HG03442 (cell line): ENCODE measurements around the gene TRIO.
"Not testable (repeated sequence)": the region's sequence is repeated elsewhere in the genome, so short reads cannot be mapped to it uniquely, and the experiment has no call there.

ENCODE experiments used
- ATAC-seq: cut with Tn5 transposase; IDR thresholded peaks from one replicate; pipeline ENCODE4 v1.9.1; 2021; ENCODE audit warnings: mild to moderate bottlenecking, moderate library complexity; ENCODE audit not compliant: unreplicated experiment

Gene TRIO

DNA sequence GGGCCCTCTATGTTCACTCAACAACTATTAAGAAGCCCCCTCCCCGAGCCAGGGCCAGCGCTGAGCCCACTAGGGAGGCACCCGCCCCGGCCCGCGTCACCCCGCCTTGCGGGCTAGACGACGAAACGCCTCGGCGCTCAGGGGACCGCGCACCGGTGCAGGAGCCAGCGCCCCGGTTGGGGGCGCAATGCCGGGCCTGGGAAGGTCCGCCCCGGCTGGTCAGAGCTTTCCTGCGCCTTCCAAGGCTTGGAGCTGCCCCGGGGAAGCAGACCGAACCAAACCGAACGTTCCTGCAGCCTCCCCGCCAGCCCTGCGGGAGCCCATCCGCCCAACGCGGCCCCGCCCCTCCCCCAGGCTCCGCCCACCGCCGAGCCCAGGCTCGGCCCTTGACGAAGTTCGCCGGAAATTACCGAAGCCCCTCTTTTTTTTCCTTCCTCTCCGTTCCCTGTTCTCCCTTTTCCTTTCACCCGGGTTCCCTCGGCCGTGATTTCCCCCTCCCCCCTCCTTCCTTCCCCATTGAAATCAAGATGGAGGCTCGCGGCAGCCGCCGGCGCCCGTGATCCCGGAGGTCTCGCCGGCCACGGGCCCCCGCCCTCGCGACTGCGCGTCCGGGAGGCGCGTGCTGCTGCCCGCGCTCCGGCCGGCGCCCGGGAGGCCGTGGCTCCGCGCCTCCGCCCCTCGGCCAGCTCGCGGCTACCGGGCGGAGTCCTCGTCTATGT is at the start of gene TRIO:
Gene TRIO, plus strand, starts transcription at position 516 of the 719 bp plus-strand sequence. CDS start 384 bp downstream, outside the sequence.
- ATAC-seq, result peak; percentile 36

DNA sequence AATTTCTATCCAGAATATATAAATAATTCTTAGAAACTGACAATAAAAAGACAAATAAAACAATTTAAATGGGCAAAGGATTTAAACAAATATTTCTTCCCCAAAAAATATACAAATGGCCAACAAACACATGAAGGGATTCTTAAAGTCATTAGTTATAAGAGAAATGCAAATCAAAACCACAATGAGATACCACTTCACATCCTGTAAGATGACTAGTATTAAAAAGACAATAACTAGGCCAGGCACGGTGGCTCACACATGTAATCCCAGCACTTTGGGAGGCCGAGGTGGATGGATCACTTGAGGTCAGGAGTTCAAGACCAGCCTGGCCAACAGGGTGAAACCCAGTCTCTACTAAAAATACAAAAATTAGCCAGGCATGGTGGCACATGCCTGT is 45.8 kb upstream of the TRIO start:
- ATAC-seq, result not testable (repeated sequence)

DNA sequence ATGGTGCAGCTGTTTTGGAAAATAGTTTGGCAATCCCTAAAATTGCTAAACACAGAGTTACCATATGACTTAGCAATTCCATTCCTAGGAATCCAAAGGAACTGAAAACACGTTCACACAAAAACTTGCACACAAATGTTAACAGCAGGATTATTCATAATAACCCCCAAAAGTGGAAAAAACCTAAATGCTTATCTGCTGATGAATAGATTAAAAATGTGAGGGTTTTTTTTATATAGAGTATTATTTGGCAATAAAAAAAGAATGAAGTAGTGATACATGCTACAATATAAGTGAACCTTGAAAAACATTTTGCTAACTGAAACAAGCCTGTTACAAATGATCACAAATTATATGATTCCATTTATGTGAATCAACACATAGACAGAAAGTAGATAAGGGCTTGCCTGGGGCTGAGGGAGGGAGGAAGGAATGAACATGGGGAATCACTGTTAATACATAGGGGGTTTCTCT is 45.1 kb upstream of the TRIO start:
- ATAC-seq, result no peak

- no peak for ATAC-seq
Observed at GRCh38 chr5:14100281-14100680, 42.9 kb upstream of the TRIO start.

DNA sequence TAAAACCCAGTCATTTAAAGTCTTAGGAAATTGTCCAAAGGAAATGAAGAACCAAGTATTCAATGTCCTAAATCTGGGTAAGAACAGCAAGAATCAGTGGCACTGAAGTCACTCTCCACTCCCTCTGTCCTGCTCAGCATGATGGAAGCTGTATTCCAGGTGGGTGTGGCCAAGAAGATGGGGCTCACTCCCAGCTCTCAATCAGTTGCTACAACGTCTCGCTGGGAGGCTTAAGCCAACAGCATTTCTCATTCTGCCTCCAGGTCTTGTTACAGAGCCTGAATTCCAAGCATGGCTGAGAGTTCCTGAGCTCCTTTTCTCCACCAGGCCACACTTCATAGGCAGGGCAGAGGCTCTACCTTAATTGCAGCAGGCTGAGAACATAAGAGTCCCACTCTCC is 41.2 kb upstream of the TRIO start:
- no peak for ATAC-seq

DNA sequence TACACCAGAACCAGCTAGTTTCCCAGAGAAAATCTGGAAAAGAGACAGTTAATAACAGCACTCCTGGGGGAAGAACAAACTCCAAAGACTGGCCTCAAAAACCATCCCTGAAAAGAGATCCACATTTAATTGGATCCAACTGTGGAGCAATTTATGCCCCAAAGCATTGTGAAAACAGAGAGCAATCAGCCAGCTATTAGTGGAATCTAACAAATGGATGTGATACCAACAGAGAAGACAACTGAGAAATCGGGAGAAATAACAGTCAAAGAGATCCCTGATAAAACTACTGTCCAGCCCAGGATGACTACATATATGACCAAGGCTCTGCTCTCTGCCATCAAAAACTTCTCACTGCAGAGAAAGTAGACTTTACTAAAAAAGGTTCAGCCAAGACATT is 40.5 kb upstream of the TRIO start:
- no peak for ATAC-seq

GRCh38 chr5:14105718-14106410 is 37.3 kb upstream of the TRIO start:
- ATAC-seq, result no peak

- ATAC-seq, result no peak
Observed at GRCh38 chr5:14107536-14107935, 35.6 kb upstream of the TRIO start.

DNA sequence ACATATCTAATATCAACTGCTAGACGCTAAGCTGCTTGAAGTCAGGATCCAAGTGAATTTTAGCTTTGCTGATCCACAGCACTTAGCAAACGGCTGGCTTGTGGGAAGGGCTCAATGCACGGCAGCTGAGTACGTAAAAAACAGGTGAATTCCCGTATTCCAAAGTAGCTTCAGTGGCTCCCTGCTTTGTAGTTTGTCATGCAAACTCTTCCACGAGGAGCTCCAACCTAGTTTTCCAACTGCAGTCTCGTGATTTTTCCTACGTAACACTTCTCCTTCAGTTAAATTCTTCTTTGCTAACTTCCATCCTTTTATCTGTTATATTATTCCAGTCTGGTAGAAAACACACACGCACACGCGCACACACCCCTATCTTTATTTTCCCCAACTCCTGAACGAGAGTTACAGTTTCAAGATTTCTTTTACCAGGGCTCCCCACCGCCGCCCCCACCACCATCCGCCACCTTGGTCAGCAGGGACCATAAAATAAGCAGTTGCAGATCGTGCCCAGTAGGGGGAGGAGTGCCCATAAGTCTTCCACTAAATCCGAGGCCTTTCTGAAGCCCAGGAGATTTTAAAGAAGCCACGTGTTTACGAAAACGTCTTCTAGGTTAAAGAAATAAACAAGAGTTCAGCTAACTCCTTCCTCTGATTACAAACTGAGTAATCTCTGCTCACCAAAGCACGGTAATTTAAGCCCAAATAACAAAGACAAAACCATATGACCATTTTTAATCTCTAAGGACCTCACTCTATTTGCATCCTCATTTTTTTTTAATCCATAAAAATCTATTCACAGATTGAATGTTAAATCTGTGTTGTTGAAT is 34.8 kb upstream of the TRIO start:
- ATAC-seq, result peak; percentile 71

DNA sequence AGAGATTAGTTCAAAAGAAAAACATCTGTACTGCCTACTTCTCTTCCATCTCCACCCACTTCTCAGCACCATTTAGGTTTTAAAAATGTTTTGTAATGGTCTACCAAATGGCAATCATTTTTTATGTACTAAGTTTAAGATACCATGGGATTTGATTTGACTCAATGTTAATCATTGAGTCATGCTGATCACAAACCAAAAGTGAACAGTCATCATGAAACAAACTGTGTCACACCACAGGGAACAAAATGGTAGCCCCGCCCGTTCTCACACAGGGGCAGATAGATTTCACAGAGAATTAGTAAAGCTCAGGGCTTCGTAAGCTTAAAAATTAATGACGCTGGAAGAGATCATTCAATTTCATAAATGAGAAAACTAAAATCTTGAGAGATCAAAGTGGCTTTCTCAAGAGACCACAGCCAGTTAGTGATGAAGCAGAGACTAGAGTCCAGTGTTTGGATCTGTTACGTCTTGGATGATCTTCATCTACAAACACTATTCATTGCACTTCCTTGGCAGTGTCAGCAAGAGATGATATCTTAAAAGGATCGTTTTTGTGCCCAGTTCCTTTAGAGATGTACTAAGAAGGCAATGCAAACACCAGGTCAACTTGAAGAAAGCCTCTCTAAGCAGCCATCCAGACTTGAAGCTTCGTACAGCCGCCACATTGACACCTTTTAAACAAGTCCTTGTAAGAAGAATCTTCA is 33.9 kb upstream of the TRIO start:
- peak; percentile 92 for ATAC-seq

GRCh38 chr5:14109771-14110170 is 33.4 kb upstream of the TRIO start:
- ATAC-seq, result no peak

DNA sequence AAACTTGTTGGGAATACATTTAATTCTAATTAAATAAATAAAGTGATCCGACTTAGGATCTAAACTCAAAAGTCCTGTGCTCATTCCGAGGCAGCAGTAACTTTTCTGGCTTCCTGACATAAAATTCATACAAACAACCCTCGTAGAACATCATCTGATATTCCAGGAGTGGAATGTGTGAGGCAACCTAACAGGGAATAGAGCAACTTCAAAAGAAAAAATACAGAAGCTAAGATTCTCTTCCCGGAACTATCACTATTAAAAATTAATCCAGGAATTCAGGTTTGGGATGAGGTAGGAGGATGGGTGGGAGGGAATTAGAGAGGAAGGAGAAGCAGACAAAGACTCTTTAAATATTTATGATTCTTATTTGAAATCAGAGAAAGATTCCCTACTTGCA is 32.9 kb upstream of the TRIO start:
- ATAC-seq, result no peak

DNA sequence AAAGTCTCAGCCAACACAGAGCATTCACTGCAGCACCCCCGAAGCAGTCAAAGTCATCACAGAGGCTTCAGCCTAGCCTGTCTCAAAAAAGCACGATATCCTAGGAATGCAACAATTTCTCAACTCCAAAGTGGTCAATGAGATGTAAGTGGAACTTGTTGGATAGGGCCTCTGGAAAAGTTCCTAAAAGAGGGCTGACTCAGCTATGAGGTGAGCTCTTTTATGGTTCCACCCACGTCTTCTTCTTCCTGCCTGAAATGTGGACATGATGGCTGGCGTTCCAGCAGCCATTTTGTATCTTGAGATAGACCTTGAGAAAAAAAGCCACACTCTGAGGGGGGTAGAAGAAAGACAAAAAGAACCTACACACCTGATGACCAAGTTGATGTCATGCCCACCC is 32.5 kb upstream of the TRIO start:
- no peak for ATAC-seq

DNA sequence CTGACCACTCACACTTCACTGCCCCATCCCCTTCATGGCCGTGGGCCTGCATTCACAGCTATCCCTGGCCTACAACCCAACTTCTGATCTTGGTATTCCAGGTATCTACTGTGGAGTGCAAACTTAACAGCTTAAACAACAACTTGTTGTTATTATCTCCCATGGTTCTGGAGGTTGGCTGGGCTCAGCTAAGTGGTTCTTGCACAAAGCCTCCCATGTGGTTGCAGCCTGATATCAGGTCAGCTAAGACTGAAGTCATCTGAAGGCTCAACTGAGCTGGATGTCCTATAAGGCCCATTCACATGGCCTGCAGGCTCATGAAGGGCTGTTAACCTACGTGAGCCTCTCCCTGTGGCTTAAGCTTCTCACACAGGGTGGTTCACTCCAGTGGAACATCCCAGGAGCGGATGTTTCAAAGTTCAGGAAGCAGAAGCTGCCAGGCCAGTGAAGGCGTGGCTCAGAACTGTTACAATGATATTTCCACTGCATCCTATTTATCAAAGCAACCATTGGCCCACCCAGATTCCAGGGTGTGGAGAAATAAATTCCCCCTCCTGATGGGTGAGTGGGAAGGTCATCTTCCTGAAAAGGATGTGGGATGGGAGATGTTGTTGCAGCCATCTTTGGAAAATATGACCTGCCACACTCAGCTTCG is 30.0 kb upstream of the TRIO start:
- ATAC-seq, result no peak

DNA sequence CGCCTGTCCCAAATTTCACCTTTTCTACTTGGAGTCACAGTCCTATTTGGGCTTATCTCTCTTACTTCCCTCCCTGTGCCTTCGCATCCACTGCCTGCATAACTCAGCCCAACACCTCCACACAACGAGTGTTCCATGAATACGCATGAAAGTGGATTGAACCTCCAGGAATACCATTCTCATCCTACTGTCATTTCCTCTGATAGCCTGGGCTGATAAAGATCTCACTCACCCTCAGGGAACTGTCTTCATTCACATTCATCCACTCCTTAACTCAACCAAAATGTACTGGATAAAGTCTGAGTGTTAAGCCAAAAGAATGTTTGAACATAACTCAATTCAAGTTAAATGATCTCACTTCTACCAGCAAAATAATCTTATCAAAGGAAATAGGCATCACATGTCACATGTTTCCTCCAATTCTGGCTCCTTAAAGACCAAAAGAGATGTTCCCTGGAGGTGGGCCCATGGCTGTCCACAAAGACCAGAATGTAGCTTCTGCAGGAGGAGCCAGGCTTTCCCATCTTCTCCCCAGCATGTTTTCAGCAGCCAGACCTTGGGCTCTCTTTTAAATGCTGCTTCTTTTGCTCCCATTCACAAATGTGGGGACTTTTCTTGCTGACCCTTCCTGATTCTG is 28.4 kb upstream of the TRIO start:
- ATAC-seq, result no peak

GRCh38 chr5:14115323-14115895 is 27.7 kb upstream of the TRIO start:
- no peak for ATAC-seq

DNA sequence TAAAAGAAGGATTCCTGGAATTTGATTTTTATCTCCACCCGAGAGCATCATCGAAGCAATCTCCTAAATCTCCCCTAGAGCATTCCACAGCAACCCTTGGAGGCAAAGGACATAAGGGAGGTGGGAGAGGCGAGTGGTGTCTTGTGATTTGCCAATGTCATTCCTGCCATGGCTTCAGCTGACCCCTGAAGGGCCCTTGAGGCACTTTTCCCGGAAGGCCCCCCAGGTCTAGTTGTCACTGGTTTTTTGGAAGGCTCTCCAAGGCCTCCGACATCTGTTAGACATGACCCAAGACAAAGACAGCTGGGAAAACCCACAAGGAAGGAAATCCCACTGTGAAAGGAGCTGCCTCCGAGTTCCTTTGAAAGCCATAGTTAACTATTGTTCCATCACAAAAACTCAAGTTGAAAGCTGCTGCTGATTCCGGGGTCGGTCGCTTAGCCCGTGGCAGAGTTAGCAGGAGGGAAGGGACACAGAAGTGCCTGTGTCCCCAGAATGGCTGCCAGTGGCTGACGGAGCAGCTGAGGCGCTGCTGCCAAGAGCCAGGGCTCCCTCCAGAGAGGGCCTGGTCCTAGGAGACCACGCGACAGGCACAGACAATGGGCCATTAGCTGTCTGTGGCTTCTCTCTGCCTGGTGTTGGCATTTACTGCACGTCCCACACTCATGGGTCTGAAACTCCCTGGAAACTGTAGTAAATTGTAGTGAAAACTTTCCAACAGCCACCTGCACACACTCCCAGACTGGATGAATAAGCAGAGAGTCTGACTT is 24.4 kb upstream of the TRIO start:
- ATAC-seq, result no peak

DNA sequence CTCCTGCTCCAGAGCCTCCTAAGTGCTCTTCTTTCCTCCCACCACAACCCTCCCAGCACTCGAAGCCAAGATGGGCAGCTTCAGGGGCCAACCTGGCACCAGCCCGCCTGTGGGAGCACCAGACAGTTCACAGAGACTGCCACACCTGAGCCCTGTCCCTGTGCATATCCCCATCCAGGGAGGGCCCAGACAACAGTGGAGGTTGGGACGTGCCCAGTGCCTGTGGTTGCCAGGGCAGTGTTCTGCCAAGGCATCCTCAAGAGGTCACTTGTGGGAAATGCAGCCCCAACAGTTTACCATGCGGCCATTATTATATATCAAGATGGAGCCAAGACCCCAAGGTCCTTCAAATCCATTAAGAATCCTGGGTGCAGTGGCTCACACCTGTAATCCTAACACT is 23.0 kb upstream of the TRIO start:
- ATAC-seq, result no peak

GRCh38 chr5:14121552-14121951 is 21.6 kb upstream of the TRIO start:
- no peak for ATAC-seq
